Lung (tissue), 12 donors: ENCODE data around the gene SLF2. TPM values are rescaled to one million over a fixed set of nuclear protein-coding genes. Genes with fewer than 3 reads are reported as not detected.

ENCODE experiments used
- ATAC-seq: fragments of 200-7000 bp; cut with Tn5 transposase; one replicate; pipeline ENCODE4 v1.9.1; 2020; ENCODE audit warnings: moderate number of reproducible peaks; ENCODE audit not compliant: insufficient read depth, low FRiP score
- DNase-seq, 3 donors: peaks; one replicate each; pipeline ENCODE4 v3.0.0-alpha.2; 2013 to 2017
- H3K27ac ChIP-seq, 2 donors: one replicate each; pipeline ENCODE4 v1.5.1; 2013; ENCODE audit warnings: mild to moderate bottlenecking in 2 of 2, moderate library complexity in 2 of 2, control low read depth in 1 of 2, inconsistent platforms in 1 of 2, low read depth in 1 of 2, low read length in 1 of 2
- H3K27me3 ChIP-seq, 3 donors: one replicate each; pipeline ENCODE4 v1.5.1; 2013; ENCODE audit warnings: low read length in 2 of 3; ENCODE audit not compliant: control insufficient read depth in 3 of 3, insufficient read depth in 3 of 3
- H3K36me3 ChIP-seq, 4 donors: one replicate each; pipeline ENCODE4 v1.5.1; 2013; ENCODE audit warnings: low read length in 4 of 4, mild to moderate bottlenecking in 1 of 4, moderate library complexity in 1 of 4; ENCODE audit not compliant: control insufficient read depth in 4 of 4, insufficient read depth in 4 of 4
- H3K4me1 ChIP-seq, 5 donors: one replicate each; pipeline ENCODE4 v1.5.1; 2013; ENCODE audit warnings: low read length in 5 of 5, mild to moderate bottlenecking in 2 of 5, moderate library complexity in 1 of 5; ENCODE audit not compliant: control insufficient read depth in 5 of 5, insufficient read depth in 5 of 5
- H3K4me3 ChIP-seq: one replicate; pipeline ENCODE4 v1.5.1; 2013; ENCODE audit warnings: mild to moderate bottlenecking, control low read depth, moderate library complexity
- H3K9ac ChIP-seq, 2 donors: one replicate each; pipeline ENCODE4 v1.5.1; 2013; ENCODE audit warnings: low read length in 2 of 2, control low read depth in 1 of 2; ENCODE audit not compliant: insufficient read depth in 1 of 2
- H3K9me3 ChIP-seq, 4 donors: one replicate each; pipeline ENCODE4 v1.5.1; 2013; ENCODE audit warnings: low read length in 3 of 4, mild to moderate bottlenecking in 1 of 4, moderate library complexity in 1 of 4; ENCODE audit not compliant: control insufficient read depth in 4 of 4, insufficient read depth in 3 of 4
- CTCF ChIP-seq: IDR thresholded peaks from 2 replicates; pipeline ENCODE4 v1.5.1; 2012; ENCODE audit warnings: mild to moderate bottlenecking; ENCODE audit errors: control extremely low read depth, extremely low read depth
- WGBS, 2 donors: extraction: QIAGEN DNeasy Blood & Tissue Kit; methylation state at CpG; one replicate each; pipeline ENCODE4 v1.1.7; 2013; 5-methylcytosine and 5-hydroxymethylcytosine counted together
- polyA plus RNA-seq, 2 donors: library from polyadenylated mRNA; stranded (reverse); fragments of 200-250 nt; gene quantifications; one replicate each; pipeline ENCODE4 v1.2.1, GENCODE V29; 2013
- total RNA-seq, 2 donors: library from RNA; depleted of rRNA in 1 of 2; stranded (reverse); fragments of >200 nt in 1 of 2; gene quantifications; one replicate each; pipeline ENCODE4 v1.2.1, GENCODE V29; 2014 to 2021
- donor health status: control.
- donor health status: control.
- donor health status: Bipolar disorder and iron deficiency.
- donor health status: healthy.
- donor health status: DM: yes; HTN: yes; CAD: no.

SLF2 gene
- total and polyA plus RNA-seq, 4 donors = 7.1 to 60.0 (median 21.8) TPM

- Histone ChIP-seq H3K36me3 (peaks cover 3 to 33% (median 26%) of the 10 kb centered on the region in 4 donors), H3K4me1 (peaks cover 7 to 21% (median 10%) of the 10 kb centered on the region in 5 donors), H3K27ac (no peak overlapping the region), H3K27me3 (no peaks in the 10 kb centered on the region), H3K9ac (no peak overlapping the region), H3K9me3 (no peaks in the 10 kb centered on the region), H3K4me3 (no peak overlapping the region)
- WGBS, 2 donors = 69 to 85% methylated on average over 5 of the region's 5 CpGs
- TF ChIP-seq CTCF = no peak
- no peak for DNase-seq
- no peak for ATAC-seq
These were observed 72.6 kb downstream of the SLF2 start for GRCh38 chr10:100985336-100985735.

- Histone ChIP-seq H3K9me3 (no peaks in the 10 kb centered on the region), H3K27me3 (no peaks in the 10 kb centered on the region), H3K4me3 (peak overlapping the region; percentile 82), H3K4me1 (peaks cover 7 to 21% (median 10%) of the 10 kb centered on the region in 5 donors), H3K9ac (peak overlapping the region in 1 of 2 donors; percentile 7), H3K36me3 (peaks cover 6 to 32% (median 25%) of the 10 kb centered on the region in 4 donors), H3K27ac (no peak overlapping the region)
- TF ChIP-seq CTCF = no peak
- no peak for ATAC-seq
- WGBS, 2 donors = 21 to 27% methylated on average over 17 of the region's 17 CpGs
- DNase-seq = no peak
These were observed 73.8 kb downstream of the SLF2 start for GRCh38 chr10:100986623-100986951.

- ATAC-seq (peak; percentile 80), DNase-seq (peak; percentile 84 to 88 (median 85))
- TF ChIP-seq CTCF = no peak
- Histone ChIP-seq H3K4me1 (peaks cover 7 to 21% (median 10%) of the 10 kb centered on the region in 5 donors), H3K36me3 (peaks cover 6 to 32% (median 24%) of the 10 kb centered on the region in 4 donors), H3K27ac (peak within 1 kb of the TSS; percentile 80 to 84), H3K9me3 (no peaks in the 10 kb centered on the region), H3K9ac (peak within 1 kb of the TSS in 1 of 2 donors; percentile 7), H3K27me3 (no peaks in the 10 kb centered on the region), H3K4me3 (peak within 1 kb of the TSS; percentile 82)
- WGBS, 2 donors = 1% methylated on average over 73 to 75 of the region's 75 CpGs
These were observed 74.4 kb downstream of the SLF2 start, which contains the start of the genes MRPL43 and TWNK for GRCh38 chr10:100986952-100987684. TSS of gene MRPL43 (minus strand) at chr10:100987497. CDS start at chr10:100987443, 54 bp downstream. TSS of gene TWNK (plus strand) at chr10:100987543. CDS start at chr10:100988211, 668 bp downstream.
